Ascending aorta (tissue), 2 donors: ENCODE results near the gene TBX2. TPM values are rescaled to one million over a fixed set of nuclear protein-coding genes. Genes with fewer than 3 reads are reported as not detected.
A peak's percentile ranks its signal among the peaks of the same experiment; 100 is the strongest.

ENCODE experiments used
- DNase-seq, 2 donors: peaks; one replicate each; pipeline ENCODE4 v3.0.0-alpha.2; 2019; ENCODE audit warnings: low spot score in 2 of 2
- H3K27ac ChIP-seq, 2 donors: fragments of 200-600 bp; sonication (generic); one replicate each; pipeline ENCODE4 v1.5.1; 2016 to 2017; ENCODE audit warnings: mild to moderate bottlenecking in 1 of 2
- H3K27me3 ChIP-seq: fragments of 200-600 bp; sonication (generic); one replicate; pipeline ENCODE4 v1.5.1; 2017
- H3K36me3 ChIP-seq, 2 donors: fragments of 200-600 bp; sonication (generic); one replicate each; pipeline ENCODE4 v1.5.1; 2016
- H3K4me1 ChIP-seq, 2 donors: fragments of 200-600 bp; sonication (generic); one replicate each; pipeline ENCODE4 v1.5.1; 2016 to 2017; ENCODE audit warnings: mild to moderate bottlenecking in 1 of 2
- H3K4me3 ChIP-seq, 2 donors: fragments of 200-600 bp; sonication (generic); one replicate each; pipeline ENCODE4 v1.5.1; 2016 to 2017; ENCODE audit warnings: mild to moderate bottlenecking in 1 of 2
- H3K9me3 ChIP-seq, 2 donors: fragments of 200-600 bp; sonication (generic); one replicate each; pipeline ENCODE4 v1.5.1; 2016
- intact Hi-C: fragments of 100-400 bp; cut with DNase I; formaldehyde crosslinking; loops from one replicate; pipeline ENCODE4 v1.15.1; 2023
- total RNA-seq: library from RNA; depleted of rRNA; stranded (reverse); fragments of >200 nt; gene quantifications from one replicate; pipeline ENCODE4 v1.1.0, GENCODE V29; 2016
- TF ChIP-seq, protein P1 (sequence below), 3 experiments: fragments of 200-600 bp in 2 of 3; fragments of 450-650 bp in 1 of 3; sonication (generic) in 2 of 3; IDR thresholded peaks; one replicate each; pipeline ENCODE4 v1.5.1; 2016 to 2019; ENCODE audit warnings: antibody characterized with exemption in 3 of 3, mild to moderate bottlenecking in 1 of 3, moderate library complexity in 1 of 3

The TBX2 gene
- total RNA-seq, 1 donor from 2014 or later = 100 TPM

DNA sequence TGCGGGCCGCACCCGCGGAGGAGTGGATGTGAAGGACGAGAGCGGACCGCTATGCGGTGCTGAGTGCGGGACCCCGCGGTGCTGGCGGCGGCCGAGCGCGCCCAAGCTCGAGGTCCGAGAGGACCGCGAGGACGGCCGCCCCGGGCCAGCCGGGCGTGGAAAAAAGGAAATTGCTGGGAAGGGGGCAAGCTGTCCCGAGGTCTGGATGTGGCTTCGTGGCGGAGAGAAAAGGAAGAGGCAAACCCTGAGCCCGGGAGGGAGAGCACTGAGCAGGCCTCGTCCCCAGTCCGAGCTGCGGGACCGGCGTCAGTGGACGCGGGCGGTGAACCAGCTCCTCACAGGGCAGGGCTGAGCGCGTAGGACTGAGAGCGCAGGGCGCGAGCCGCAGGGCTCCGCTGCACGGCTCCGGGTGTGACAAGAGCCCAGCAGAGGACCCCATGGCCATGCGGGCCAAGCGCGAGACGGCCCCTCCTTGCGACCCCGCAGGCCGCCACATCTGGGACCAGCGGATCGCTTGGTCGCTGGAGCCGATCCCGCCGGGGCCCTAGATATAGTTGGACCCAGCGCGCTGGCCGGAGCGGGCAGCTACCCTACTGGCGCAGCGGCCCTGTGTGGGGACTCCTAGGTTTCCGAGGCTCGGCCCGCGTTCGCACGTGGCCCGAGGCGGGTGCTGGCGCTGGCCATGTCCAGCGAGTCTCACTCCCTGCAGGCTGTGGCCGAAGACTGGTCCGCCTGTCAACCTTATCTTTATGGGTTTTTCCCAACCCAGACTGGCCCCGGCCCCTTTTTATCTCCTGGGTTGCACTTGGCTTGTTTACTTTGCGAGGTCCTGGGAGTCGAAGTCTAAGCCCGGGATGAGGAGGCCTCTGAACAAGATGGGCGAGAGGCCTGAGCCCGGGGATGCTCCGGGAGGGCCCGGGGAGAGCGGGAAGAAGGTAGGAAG lies 55.0 kb downstream of the TBX2 start:
- DNase-seq = no peak
- Histone ChIP-seq H3K27ac (no peak overlapping the region), H3K9me3 (no peaks in the 10 kb centered on the region), H3K4me1 (peaks cover 5 to 14% of the 10 kb centered on the region in 2 donors), H3K4me3 (peak overlapping the region in 1 of 2 donors; percentile 15), H3K27me3 (peaks cover 39% of the 10 kb centered on the region), H3K36me3 (no peaks in the 10 kb centered on the region)
- intact Hi-C loops = no loop called here
- TF ChIP-seq, protein P1, sequence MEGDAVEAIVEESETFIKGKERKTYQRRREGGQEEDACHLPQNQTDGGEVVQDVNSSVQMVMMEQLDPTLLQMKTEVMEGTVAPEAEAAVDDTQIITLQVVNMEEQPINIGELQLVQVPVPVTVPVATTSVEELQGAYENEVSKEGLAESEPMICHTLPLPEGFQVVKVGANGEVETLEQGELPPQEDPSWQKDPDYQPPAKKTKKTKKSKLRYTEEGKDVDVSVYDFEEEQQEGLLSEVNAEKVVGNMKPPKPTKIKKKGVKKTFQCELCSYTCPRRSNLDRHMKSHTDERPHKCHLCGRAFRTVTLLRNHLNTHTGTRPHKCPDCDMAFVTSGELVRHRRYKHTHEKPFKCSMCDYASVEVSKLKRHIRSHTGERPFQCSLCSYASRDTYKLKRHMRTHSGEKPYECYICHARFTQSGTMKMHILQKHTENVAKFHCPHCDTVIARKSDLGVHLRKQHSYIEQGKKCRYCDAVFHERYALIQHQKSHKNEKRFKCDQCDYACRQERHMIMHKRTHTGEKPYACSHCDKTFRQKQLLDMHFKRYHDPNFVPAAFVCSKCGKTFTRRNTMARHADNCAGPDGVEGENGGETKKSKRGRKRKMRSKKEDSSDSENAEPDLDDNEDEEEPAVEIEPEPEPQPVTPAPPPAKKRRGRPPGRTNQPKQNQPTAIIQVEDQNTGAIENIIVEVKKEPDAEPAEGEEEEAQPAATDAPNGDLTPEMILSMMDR (IDR thresholded peaks at IDR 0.05) = no peak

- no peak for DNase-seq
- H3K4me3 ChIP-seq = no peak overlapping the region
- H3K27ac ChIP-seq = no peak overlapping the region
- intact Hi-C loops = no loop called here
- H3K27me3 ChIP-seq = peaks cover 39% of the 10 kb centered on the region
- H3K36me3 ChIP-seq = no peaks in the 10 kb centered on the region
- peaks cover 5 to 14% of the 10 kb centered on the region in 2 donors for H3K4me1 ChIP-seq
- H3K9me3 ChIP-seq = no peaks in the 10 kb centered on the region
- TF ChIP-seq, protein P1 (IDR thresholded peaks at IDR 0.05) = no peak
Observed at GRCh38 chr17:61455324-61456060, 55.8 kb downstream of the TBX2 start.

GRCh38 chr17:61456061-61456681 lies 56.5 kb downstream of the TBX2 start:
- TF ChIP-seq, protein P1 (IDR thresholded peaks at IDR 0.05) = no peak
- Histone ChIP-seq H3K4me1 (peaks cover 5 to 14% of the 10 kb centered on the region in 2 donors), H3K36me3 (no peaks in the 10 kb centered on the region), H3K27ac (no peak overlapping the region), H3K27me3 (peaks cover 37% of the 10 kb centered on the region), H3K4me3 (no peak overlapping the region), H3K9me3 (no peaks in the 10 kb centered on the region)
- DNase-seq = no peak
- intact Hi-C loops = no loop called here

GRCh38 chr17:61456688-61457225 lies 57.1 kb downstream of the TBX2 start:
- Histone ChIP-seq H3K36me3 (no peaks in the 10 kb centered on the region), H3K4me1 (peaks cover 3 to 10% of the 10 kb centered on the region in 2 donors), H3K27ac (no peak overlapping the region), H3K27me3 (peaks cover 33% of the 10 kb centered on the region), H3K4me3 (peak overlapping the region; percentile 20 to 56), H3K9me3 (no peaks in the 10 kb centered on the region)
- TF ChIP-seq, protein P1 (IDR thresholded peaks at IDR 0.05) = no peak
- DNase-seq = peak in 1 of 2 donors; percentile 44
- intact Hi-C loops = no loop called here

GRCh38 chr17:61457226-61457983 lies 57.8 kb downstream of the TBX2 start:
- H3K9me3 ChIP-seq = no peaks in the 10 kb centered on the region
- H3K36me3 ChIP-seq = no peaks in the 10 kb centered on the region
- H3K27me3 ChIP-seq = peaks cover 33% of the 10 kb centered on the region
- H3K4me1 ChIP-seq = peaks cover 5 to 11% of the 10 kb centered on the region in 2 donors
- no peak overlapping the region for H3K27ac ChIP-seq
- peak in 1 of 2 donors; percentile 59 for DNase-seq
- H3K4me3 ChIP-seq = peak overlapping the region; percentile 20 to 56
- intact Hi-C loops = no loop called here
- TF ChIP-seq, protein P1 (IDR thresholded peaks at IDR 0.05) = no peak
